ENCODE results near the gene NFIA. TPM values are rescaled to one million over a fixed set of nuclear protein-coding genes. Genes with fewer than 3 reads are reported as not detected.

NFIA gene
- total RNA-seq, 1 donor from 2014 or later = 49.4 TPM

DNA sequence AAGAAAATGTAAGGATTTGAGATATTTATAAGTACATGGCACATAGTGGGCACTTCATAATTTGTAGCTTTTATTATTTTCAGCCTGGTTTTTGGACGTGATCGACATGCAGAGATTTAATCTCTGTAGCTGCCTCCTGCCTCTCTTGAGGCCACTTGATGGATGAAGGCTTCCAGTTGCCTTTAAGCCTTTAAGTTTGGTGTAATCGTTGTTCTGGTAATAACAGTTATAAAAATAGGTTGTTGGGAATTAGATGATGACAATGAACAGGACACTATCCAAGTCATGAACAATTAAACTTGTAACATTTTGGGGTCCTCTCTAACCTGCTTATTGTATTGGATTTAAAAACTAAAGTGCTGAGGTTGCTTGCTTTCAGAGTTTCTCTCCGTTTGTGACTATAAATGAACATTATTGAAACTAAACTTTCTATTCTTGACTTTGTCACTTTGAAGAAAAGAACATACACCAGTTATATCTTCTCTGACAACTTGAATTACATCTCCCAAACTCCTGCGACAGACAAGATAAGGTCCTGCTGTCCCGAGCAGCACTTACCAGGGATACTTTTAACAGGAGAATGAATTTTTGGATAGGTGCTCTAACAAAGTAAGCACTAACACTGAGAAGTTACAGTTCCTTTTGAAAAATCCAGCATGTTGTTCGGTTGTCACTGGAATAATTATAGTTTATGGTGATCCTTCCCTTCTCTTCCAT is 295.0 kb downstream of the NFIA start:
- no peak for DNase-seq (ENCODE audit: extremely low spot score, unreplicated experiment)
- Mint-ChIP-seq H3K4me3 (no peak overlapping the region), H3K27me3 (no peaks in the 10 kb centered on the region), H3K9me3 (no peaks in the 10 kb centered on the region), H3K4me1 (ENCODE audit: unreplicated experiment) (peaks cover 9% of the 10 kb centered on the region), H3K36me3 (peaks cover 3% of the 10 kb centered on the region), H3K27ac (no peak overlapping the region)
- TF ChIP-seq, protein P1, sequence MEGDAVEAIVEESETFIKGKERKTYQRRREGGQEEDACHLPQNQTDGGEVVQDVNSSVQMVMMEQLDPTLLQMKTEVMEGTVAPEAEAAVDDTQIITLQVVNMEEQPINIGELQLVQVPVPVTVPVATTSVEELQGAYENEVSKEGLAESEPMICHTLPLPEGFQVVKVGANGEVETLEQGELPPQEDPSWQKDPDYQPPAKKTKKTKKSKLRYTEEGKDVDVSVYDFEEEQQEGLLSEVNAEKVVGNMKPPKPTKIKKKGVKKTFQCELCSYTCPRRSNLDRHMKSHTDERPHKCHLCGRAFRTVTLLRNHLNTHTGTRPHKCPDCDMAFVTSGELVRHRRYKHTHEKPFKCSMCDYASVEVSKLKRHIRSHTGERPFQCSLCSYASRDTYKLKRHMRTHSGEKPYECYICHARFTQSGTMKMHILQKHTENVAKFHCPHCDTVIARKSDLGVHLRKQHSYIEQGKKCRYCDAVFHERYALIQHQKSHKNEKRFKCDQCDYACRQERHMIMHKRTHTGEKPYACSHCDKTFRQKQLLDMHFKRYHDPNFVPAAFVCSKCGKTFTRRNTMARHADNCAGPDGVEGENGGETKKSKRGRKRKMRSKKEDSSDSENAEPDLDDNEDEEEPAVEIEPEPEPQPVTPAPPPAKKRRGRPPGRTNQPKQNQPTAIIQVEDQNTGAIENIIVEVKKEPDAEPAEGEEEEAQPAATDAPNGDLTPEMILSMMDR (conservative IDR thresholded peaks at IDR 0.05) = no peak

DNA sequence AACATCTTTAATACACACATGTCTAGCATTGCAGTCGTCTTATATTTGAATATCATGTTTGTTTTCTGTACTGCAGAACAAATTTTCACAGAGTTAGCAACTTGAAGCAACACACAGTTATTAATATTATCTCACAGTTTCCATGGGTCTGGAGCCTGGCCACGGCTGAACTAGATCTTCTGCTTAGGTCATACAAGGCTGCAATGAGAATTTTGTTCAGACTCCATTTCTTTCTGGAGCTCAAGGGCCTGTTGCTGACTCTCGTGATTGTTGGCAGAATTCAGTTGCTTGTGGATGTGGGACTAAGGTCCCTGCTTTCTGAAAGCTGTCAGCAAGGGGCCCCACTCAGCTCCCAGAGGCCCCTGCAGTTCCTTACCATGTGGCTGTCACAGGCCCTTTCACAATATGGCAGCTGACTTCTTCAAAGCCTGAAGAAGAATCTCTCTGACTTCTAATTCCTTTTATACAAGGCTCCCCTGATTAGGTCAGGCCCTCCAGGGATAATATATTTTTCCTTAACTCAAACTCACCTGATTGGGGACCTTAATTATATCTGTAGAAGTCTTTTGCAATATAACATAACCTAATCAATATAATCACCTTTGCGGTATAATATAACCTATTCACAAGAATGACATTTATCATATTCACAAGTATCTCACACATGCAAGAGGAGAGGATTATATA is 296.3 kb downstream of the NFIA start:
- peaks cover 9% of the 10 kb centered on the region for H3K4me1 Mint-ChIP-seq (ENCODE audit: unreplicated experiment)
- H3K4me3 Mint-ChIP-seq = no peak overlapping the region
- no peak for DNase-seq (ENCODE audit: extremely low spot score, unreplicated experiment)
- peaks cover 3% of the 10 kb centered on the region for H3K36me3 Mint-ChIP-seq
- TF ChIP-seq, protein P1 (conservative IDR thresholded peaks at IDR 0.05) = no peak
- H3K27me3 Mint-ChIP-seq = no peaks in the 10 kb centered on the region
- no peaks in the 10 kb centered on the region for H3K9me3 Mint-ChIP-seq
- no peak overlapping the region for H3K27ac Mint-ChIP-seq

DNA sequence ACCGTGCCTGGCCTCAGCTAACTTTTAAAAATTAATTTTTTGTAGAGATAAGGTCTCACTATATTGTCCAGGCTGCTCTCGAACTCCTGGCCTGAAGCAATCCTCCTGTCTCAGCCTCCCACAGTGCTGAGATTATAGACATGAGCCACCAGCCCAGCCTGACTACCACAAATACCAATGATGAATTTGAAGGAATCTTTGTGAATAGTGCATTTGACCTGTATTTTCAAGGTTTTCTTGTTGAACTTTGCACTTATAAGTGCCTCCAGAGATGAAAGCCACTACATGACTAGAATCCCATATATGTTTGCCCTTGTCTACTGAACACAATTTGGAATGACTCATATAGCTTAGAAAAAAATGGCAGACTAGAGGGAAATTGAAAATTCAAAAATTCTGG is 297.3 kb downstream of the NFIA start:
- H3K27me3 Mint-ChIP-seq = no peaks in the 10 kb centered on the region
- H3K9me3 Mint-ChIP-seq = no peaks in the 10 kb centered on the region
- no peak overlapping the region for H3K4me3 Mint-ChIP-seq
- H3K27ac Mint-ChIP-seq = no peak overlapping the region
- H3K4me1 Mint-ChIP-seq (ENCODE audit: unreplicated experiment) = peaks cover 4% of the 10 kb centered on the region
- TF ChIP-seq, protein P1 (conservative IDR thresholded peaks at IDR 0.05) = no peak
- DNase-seq (ENCODE audit: extremely low spot score, unreplicated experiment) = no peak
- peaks cover 10% of the 10 kb centered on the region for H3K36me3 Mint-ChIP-seq

DNA sequence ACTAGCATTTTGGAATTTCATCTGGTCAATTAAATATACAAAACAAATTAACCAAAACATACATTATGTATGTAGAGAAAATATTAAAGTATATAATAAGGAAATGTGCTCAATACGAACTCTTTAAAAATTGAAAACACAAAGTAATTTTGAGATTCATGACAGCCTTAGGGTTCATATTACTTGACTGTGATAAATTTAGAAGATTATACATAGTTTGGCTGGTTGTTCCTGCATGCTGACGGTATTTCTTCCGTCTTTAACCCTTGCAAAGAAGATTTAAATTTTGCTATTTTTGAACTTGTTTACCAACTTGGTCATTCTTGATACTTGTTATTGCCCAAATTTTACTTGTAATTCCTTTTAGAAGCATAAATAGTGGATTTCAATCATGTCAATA is 298.2 kb downstream of the NFIA start:
- H3K36me3 Mint-ChIP-seq = peaks cover 14% of the 10 kb centered on the region
- no peak for DNase-seq (ENCODE audit: extremely low spot score, unreplicated experiment)
- H3K4me3 Mint-ChIP-seq = no peak overlapping the region
- H3K27me3 Mint-ChIP-seq = no peaks in the 10 kb centered on the region
- no peaks in the 10 kb centered on the region for H3K9me3 Mint-ChIP-seq
- TF ChIP-seq, protein P1 (conservative IDR thresholded peaks at IDR 0.05) = no peak
- H3K4me1 Mint-ChIP-seq (ENCODE audit: unreplicated experiment) = peaks cover 4% of the 10 kb centered on the region
- no peak overlapping the region for H3K27ac Mint-ChIP-seq

DNA sequence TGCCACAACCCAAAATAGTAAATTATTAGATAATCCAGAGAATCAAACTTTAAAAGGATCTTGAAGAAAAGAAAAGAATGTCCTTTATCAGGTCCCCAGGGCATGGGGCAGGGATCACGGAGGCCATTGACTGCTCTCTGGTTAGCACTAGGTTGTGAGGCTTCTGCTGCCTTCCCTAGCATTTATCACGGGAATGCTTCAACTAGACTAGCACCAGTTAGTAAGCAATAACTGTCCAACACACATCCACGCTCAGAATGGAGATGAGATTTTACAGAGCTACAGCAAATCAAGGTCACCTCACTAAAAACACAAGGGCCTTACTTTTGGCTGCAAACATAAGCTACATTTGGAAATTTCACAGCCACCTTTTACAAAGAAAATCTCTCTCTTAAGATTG is 304.0 kb downstream of the NFIA start:
- Mint-ChIP-seq H3K27me3 (no peaks in the 10 kb centered on the region), H3K4me1 (ENCODE audit: unreplicated experiment) (peaks cover 7% of the 10 kb centered on the region), H3K36me3 (peaks cover 46% of the 10 kb centered on the region), H3K9me3 (no peaks in the 10 kb centered on the region), H3K27ac (no peak overlapping the region), H3K4me3 (no peak overlapping the region)
- no peak for DNase-seq (ENCODE audit: extremely low spot score, unreplicated experiment)
- TF ChIP-seq, protein P1 (conservative IDR thresholded peaks at IDR 0.05) = no peak

Measured in type B pancreatic cell (in vitro differentiated cells).